ENCODE measurements around the gene PLPP2.
A peak's percentile ranks its signal among the peaks of the same experiment; 100 is the strongest.

Gene PLPP2

DNA sequence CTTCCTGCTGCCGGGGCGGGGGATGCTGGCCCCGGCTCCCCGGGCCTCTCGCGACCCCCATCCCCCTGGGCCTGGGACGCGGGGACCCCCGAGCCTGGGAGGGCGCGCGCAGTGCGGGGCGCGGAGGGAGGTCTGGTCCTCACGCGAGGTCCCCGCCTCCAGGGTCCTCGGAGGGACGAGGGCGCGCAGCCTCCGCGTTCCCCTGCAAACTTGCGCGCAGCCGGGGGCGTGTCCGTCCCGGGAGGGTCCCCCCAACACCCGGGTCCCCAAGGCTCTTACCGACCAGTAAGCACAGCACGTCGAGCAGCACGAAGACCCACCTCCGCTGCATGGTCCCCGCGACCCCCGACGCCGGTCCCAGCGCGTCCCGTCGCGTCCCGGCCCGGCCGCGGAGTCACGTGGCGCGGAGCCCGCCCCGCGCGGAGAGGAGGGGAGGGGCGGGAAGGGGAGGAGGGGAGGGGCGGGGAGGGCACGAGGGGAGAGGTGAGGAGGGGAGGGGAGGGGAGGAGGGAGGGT lies at the start of gene PLPP2:
Gene PLPP2, minus strand, starts transcription at position 398 of the 516 bp plus-strand sequence. Its CDS starts 67 bp downstream, at position 331.
- DNase-seq, result no peak

DNA sequence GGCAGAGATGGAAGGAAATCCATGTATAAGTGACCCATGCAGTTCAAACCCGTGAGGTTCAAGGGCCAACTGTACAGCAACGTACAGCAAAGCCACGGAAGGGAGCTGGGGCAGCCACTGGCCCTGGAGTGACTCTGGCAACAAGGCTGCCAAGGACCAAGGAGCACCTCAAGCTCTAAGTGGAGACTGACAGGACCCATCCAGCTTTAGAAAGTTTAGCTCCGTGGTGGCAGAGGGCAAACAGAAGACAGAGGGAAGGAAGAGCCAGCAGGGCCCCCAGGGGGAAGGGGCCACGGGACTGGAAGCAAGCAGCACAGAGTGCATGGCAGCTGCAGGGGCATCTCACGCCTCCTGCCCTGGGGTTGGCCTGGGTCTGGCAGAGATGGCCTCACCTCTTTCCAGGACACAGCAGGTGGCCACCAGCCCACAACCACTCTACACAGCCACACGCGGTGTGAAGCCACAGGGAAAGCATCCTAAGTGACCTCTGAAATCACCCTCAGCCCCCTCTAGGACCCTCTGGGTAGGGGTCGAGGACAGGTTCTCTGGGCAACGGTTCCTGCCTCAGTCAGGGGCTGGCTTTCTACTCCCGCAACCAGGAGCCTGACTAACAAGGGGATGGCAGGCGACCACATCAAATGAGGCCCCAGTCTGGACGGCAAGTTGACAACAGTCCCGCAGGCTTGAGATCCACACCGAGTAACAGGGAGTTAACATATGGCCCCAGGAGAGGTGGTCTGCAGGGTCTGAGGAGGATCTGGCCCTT lies 49.6 kb upstream of the PLPP2 start:
- DNase-seq, result no peak

DNA sequence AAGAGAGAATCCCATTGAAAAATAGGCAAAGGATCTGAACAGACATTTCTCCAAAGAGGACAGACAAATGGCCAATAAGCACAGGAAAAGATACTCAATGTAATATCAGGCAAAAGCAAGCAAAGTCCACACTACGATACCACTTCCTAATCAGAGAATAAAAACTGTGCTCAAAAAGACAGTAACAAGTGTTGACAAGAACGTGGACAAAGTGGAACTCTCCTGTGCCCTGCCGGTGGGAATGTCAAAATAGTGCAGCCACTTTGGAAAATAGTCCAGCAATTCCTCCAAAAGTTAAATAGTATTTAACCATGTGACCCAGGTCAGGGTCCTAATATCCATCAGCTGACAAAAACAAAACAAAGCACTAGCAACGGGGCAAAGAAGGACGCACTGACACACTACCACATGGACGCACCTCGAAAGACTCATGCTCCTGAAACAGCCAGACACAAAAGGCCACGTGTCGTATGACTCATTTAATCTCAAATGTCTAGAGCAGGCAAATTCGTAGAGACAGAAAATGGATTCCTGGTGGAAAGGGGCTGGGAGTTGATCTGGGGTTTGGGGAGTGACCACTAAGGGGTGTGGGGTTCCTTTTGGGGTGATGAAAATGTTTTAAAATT lies 48.2 kb upstream of the PLPP2 start:
- DNase-seq, result no peak

DNA sequence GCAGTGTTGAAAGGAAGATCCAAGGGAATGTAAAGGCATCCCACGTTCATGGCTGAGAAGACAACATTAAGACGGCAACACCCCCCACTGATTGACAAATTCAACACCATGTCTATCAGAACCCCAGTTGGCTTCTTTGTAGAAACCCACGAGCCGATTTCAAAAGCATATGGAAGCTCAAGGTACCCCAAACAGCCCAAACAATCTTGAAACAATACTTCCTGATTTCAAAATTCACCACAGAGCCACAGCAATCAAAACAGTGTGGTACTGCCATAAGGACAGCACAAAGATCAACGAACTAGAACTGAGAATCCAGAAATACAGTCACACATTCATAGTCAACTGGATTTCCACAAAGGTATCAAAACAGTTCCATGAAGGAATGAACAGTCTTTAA lies 47.2 kb upstream of the PLPP2 start:
- no peak for DNase-seq

DNA sequence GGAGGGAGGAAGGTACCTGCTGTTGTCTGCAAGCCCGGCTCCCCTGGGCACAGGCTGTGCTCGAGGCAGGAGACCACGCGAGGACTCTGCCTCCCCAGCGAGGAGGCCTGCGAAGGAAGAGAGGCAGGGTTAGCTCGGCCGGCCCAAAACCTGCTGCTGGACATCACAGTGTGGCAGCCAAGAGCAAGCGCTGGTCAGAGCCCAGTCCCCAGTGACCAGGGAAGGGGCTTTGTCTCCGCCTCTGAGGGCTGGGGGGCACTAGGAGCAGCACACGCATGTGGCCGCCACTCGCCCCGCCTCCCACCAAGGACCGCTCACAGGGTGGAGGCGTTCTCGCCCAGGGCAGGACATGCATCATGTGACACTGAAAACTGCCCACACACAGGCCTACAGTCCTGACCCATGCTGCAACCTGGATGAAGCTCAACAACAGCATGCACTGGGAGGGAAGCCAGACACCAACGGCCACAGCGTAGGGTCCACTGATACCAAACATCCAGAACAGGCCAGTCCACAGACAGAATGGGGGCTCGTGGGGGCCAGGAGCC lies 44.9 kb upstream of the PLPP2 start:
- no peak for DNase-seq

DNA sequence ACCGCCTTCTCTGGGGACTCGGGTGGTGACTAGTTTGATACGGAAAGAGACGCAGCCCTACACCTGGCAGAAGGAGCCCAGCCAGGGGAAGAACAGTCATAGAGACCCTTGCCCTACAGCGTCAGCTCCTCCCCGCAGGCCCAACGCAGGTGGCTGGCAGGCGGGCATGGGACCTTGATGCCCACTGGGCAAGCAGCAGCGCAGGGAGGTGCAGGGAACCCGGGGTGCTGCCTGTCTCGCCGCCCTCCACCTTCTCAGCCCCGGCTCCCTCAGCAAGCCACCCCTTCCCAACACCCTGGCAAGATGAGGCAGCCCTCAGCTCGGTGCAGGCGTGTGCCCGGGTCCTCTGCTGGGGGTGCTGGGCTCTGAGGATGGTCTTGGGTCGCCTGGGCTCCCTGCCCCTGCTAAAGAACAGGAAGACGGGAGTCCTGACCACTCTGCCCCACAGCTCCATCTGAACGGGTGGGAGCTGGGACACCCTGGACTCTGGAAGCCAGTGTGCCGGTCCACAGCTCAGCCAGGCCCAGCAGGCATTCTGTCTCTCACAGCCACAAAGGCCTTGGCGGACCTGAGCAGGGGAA lies 44.4 kb upstream of the PLPP2 start:
- no peak for DNase-seq

DNA sequence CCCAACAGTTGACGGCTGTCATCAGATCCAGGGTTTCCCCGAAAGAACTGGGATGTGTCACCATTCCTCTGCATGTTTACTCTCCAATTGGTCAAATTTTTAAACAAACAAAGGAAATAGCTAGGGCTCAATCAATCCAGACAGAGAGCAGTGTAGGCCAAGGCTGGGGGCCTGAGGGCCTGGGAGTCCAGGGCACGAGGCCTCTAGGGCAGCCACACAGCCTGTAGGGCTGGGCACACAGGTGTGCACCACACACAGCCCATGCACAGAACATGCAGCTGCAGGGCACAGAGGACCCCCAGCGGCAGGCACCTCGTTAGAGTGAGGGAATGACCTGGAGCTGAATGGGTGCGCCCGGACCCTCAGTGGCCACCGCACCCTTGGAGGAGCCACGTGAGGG lies 43.9 kb upstream of the PLPP2 start:
- no peak for DNase-seq

DNA sequence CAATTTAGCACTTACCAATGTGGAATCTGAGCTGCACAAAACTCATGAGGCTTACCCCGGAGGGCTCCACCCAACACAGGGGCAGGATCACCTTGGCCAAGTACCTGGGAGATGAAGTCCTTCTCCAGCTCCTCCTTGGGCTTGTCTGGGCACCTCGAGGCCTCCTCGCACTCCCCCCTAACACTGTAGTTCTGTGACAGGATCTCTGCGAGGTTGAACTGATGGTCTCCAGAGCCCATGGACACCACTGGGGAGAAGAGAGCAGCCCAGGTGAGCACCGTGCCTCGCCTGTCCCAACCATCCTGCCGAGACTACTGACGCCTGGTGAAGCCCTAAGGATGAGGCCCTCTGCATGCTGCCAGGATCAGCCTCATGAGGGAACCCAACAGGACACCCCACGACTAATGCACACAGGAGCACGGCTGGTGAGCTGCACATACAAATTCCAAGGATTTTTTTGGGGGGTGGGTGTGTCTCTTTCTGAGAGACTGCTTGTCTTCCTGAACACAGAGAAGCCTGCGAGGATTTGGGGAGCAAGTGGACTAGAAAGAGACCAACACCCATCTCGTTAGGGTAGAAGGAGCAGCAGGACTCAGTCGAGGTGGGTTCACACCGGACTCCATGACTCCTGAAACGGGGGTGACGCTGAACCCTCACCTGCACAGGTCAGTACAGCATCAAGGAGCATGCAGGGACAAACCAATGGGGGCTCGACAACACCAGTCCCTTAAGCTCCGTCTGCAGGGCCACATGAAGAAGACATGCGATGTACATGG lies 43.3 kb upstream of the PLPP2 start:
- DNase-seq, result no peak

DNA sequence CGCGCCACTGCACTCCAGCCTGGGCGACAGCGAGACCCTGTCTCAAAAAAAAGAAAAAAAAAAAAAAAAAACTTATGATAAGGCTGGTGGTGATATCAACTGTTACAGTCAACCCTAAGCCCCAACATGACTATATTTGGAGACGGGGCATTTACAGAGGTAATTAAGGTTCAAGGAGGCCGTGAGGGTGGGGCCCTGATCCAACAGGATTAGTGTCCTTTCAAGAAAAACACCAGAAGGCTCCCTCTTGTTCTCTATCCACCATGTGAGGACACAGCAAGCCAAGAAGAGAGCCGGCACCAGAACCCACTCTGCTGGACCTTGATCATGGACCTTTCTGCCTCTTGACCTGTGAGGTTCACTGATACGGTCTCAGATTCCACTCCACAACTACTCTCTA lies 39.3 kb upstream of the PLPP2 start:
- DNase-seq, result no peak

DNA sequence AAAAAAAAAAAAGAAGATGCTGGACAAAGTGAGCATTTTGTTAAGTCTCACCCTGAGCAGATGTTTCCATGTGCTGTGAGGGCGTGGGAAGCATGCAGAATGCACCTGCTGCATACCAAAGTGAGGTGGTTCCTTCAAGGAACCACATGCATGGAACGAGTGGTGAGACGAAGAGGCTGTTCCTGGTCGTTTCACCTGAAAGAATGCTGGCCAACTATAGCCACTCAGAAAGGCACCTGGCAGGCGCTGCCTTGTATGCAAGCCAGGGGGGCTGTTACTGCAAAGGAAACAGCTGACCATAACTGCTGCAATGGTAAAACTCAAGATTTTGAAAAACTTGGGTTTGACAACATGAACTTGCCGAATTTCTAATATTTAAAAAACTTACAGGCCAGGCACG lies 38.7 kb upstream of the PLPP2 start:
- DNase-seq, result no peak

DNA sequence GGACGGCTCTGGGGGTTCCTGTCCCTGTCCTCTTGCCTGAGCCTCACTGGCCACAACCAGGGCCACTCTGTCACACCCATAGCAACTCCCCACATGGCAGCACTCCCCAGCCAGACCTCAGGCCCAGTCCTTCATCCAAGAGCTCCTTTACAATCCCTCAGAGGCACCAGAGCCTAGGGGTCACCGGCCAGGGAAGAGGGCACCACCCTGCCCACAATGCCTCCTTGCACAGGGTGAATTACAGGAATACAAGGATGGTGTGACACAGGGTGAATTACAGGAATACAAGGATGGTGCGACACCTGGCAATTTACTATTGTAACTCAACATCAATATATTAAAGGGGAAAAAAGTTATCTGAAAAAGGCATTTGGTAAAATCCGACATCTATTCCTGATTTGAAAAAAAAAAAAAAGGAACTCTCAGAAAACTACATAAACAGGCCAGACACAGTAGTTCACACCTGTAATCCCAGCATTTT lies 36.9 kb upstream of the PLPP2 start:
- no peak for DNase-seq

DNA sequence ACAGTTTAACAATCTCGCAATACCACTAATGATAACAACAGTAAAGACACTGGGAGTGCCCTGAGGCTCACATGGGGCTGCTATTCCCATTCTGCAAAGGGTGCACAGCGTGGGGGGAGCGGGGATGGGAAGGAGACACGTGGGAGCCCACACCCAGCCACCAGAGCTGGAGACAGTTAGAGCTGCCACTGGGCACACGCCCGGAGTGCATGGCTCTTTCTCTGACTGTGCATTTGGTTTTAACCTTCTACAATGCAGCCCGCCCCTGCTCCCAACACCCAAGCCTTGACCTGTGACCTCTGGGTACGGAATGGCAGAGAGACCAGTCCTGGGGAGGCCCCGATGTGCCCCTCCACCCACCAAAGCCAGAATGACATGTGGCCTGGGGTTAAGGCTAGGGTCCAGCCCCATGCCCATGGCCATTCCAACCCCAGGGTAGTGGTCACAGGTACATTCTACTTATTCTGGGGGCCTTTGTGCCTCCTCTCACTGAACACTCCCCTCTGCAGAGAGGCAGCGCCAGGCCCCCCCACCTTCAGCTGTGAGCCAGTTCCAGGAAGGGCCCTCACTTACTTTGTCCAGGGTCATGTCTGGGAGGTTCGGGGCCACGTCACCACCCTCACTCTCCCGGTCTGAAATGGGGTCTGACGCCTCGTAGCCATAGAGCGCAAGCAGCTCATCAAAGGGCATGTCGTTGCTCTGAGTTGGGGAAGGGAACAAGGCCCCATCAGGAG lies 36.3 kb upstream of the PLPP2 start:
- peak; percentile 32 for DNase-seq

DNA sequence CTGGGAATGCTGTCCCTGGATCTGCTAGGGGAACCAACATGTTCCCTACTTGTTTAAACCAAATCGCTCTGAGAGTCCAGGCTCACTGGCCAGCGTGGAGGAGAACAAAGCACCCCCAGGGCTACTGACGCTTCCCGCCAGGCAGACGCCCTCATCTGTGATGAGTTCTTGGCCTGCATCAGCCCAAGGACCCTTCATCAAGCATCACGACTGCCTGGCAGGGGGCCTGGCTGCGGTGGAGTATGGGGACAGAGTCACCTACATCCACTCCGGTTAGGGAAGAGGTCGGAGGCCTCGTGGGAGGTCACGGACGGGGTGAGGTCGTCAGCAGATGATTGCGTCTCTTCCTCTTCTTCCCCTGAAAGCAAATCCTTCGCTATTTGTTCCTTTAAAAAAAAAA lies 35.7 kb upstream of the PLPP2 start:
- peak; percentile 30 for DNase-seq

DNA sequence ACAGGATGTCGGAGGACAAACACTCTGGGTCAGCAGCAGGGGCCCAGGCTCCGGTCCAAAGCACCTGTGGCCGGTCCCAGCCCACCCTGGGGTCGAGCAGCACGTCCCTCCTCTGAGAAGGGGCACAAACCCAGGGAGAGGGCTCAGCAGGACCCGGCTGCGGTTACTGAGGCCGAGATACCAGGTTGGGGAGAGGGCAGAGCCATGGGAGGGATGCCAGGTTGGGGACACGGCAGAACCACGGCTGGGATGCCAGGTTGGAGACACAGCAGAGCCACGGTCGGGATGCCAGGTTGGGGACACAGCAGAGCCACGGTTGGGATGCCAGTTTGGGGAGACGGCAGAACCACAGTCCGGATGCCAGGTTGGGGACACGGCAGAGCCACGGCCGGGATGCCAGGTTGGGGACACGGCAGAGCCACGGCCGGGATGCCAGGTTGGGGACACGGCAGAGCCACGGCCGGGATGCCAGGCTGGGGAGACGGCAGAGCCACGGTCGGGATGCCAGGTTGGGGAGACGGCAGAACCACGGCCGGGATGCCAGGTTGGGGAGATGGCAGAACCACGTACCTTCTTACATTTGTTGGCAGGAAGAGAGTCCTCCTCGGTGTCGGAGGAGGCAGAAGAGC lies 34.8 kb upstream of the PLPP2 start:
- DNase-seq, result peak; percentile 40

DNA sequence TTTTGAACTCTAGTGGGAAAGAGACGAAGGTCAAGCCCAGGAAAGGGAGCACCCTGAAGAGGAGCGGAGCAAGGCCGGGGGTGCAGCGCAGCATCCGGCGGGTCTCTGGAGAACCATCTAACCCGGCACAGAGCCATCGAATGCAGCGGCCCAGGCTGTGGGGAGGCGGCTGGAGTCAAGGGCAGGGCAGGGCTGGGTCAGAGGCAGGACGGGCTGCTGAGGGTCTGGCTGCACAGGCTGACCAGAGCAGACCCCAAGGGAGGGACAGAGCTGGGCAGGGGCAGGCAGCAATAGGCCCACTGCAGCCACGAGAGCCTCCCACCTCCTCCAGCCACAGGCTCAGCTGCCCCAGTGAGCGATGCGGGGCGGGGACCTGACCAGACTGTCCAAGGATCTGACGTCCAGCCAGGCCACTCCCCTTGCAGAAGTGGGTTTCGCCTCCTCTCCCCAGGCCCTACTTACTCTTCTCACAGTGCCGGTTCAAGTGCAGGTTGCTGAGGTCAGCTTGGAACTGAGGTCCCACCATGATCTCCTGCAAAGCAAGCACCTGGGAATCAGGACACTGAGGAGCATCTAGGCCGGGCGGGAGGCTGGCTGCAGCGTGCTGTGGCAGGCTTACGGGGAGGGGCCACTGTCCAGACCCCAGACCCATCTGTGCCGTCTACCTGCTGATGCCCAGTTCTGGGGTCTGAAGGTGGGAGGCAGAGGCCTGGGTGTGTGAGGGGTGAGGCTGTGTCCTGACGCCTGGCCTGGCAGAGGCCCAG lies 34.2 kb upstream of the PLPP2 start:
- DNase-seq, result peak; percentile 38

DNA sequence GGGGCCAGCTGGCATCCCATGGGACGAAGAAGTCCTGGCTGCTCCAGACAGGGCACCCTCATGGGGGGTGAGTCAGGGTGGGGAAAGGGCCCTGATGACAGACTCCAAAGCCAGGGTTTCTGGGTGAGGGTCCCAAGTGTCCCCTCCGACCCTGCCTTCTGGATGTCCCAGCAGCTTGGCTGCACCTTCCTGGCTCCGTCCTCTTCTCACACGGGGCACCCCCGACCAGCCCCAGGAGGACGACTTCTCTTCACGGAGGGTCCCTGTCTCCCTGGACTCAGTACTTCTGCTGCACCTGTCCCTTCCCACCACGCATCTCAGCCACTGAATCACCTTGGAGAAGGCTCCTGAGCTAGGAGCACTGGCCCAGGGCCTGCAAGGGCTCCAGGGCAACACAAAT lies 33.5 kb upstream of the PLPP2 start:
- no peak for DNase-seq

DNA sequence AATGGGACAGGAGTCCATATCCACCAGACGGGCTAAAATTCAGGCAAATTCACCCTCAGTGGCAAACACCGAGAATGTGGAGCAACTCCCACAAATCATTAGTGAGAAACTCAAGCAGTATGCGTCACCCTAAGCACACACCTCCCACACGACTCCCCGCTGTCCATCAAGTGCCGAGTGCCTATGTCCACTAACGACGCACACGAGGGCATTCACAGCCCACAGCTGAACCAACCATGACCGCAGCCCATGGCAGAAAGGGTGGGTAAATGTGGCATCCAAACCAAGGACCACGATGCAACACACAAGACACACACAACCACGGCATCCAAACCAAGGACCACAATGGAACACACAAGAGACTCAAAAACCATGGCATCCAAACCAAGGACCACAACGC lies 31.4 kb upstream of the PLPP2 start:
- no peak for DNase-seq

DNA sequence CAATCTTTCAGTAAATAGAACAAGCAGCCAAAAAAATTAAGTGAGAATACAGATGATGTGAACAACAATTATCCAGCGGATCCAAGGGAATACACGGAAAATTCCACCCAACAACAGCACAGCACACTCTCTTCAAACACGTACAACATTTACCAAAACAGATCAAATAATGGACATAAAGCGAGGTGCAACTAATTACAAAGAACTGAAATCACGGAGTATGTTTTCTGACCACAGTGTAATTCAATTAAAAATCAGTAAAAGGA lies 27.2 kb upstream of the PLPP2 start:
- peak; percentile 15 for DNase-seq

DNA sequence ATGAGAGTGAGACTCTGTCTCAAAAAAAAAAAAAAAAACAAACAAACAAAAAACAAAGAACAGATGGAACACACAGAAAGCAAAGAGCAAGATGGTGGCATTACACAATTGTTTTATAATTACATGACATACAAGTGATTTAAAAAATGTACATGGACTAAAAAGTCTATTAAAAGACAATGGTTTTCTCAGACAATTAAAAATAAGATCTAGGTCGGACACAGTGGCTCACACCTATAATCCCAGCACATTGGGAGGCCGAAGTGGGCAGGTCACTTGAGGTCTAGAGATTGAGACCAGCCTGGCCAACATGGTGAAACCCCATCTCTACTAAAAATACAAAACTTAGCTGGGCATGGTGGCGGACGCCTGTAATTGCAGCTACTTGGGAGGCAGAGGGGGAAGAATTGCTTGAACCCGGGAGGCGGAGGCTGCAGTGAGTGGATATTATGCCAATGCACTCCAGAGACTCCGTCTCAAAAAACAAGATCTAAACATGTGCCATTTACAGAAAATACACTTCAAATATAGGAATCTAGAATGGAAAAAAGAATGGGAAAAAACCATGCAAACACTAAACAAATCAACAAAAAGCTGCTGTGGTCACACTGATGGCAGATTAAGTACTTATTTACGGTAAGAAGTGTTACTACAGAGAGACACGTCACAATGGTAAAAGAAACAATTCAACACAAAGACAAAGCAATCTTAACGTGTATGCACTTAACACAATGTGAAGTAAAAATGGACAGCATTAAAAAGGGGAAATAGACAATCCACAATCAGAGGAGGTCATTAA lies 26.7 kb upstream of the PLPP2 start:
- no peak for DNase-seq

DNA sequence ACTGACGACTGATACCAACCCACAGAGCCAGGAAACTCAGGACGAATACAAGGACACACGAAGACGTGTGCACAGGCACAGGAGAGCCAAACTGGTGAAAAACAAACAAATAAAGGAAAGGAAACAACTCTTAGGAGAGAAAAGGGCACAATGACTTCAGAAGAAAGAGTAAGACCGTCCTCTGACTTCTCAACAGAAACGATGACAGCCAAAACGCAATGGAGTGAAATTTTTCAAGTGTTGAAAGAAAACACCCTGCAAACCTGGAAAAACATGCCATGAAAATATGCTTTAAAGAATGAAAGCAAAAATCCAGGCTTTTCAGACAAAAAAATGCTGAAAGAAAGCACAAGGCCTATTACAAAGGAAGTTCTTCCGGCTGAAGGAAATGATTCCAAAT lies 24.6 kb upstream of the PLPP2 start:
- DNase-seq, result no peak

Measured in right forelimb (tissue), 1 donor.